B cell (primary cell): Measurements from ENCODE around the gene MCUB. TPM values are rescaled to one million over a fixed set of nuclear protein-coding genes. Genes with fewer than 3 reads are reported as not detected.

ENCODE experiments used
- ATAC-seq: fragments of 200-7000 bp; cut with Tn5 transposase; one replicate; pipeline ENCODE4 v1.10.0; 2021; ENCODE audit warnings: low read depth, mild to moderate bottlenecking, moderate number of reproducible peaks, moderate library complexity
- CTCF ChIA-PET: fragments of 350-600 bp; sonication (Branson Sonifier 250); formaldehyde crosslinking; loops from one replicate; lab custom pipeline; 2021; ENCODE audit warnings: antibody characterized with exemption, inconsistent platforms; lab: Charles Lee
- POLR2A ChIA-PET: fragments of 350-600 bp; sonication (Branson Sonifier 250); formaldehyde crosslinking; loops from one replicate; lab custom pipeline; 2021; ENCODE audit warnings: antibody characterized with exemption; lab: Charles Lee
- DNase-seq: peaks from one replicate; pipeline ENCODE4 v3.0.0; 2013
- H2AFZ ChIP-seq: 2 replicates; pipeline ENCODE4 v1.6.1; 2012; ENCODE audit warnings: mild to moderate bottlenecking, low read depth, low read length; ENCODE audit not compliant: insufficient read depth, poor library complexity, severe bottlenecking
- H3K27ac ChIP-seq, 2 donors: 1 replicate in 1 of 2; 2 replicates in 1 of 2; pipeline ENCODE4 v1.5.1; 2012 to 2013; ENCODE audit warnings: low read length in 2 of 2, mild to moderate bottlenecking in 2 of 2, moderate library complexity in 1 of 2
- H3K27me3 ChIP-seq, 4 experiments: fragments of 200-600 bp in 1 of 4; sonication (generic) in 1 of 4; replicated peaks in 1 of 4; 1 replicate in 2 of 4; 2 replicates in 2 of 4; pipeline versions ENCODE4 v1.6.1 to v1.7.0; 2013 to 2016; ENCODE audit warnings: low read length in 3 of 4, mild to moderate bottlenecking in 2 of 4, mixed read lengths in 1 of 4, moderate library complexity in 1 of 4; ENCODE audit not compliant: insufficient read depth in 4 of 4, control insufficient read depth in 3 of 4; ENCODE audit errors: control extremely low read depth in 1 of 4
- H3K36me3 ChIP-seq, 2 experiments: replicated peaks in 1 of 2; 1 replicate in 1 of 2; 2 replicates in 1 of 2; pipeline versions ENCODE4 v1.6.1 to v1.7.1; 2013; ENCODE audit warnings: low read length in 1 of 2; ENCODE audit not compliant: insufficient read depth in 2 of 2, control insufficient read depth in 1 of 2; ENCODE audit errors: control extremely low read depth in 1 of 2, extremely low read depth in 1 of 2
- H3K4me1 ChIP-seq, 2 donors: fragments of 200-600 bp in 1 of 2; sonication (generic) in 1 of 2; 1 replicate in 1 of 2; 2 replicates in 1 of 2; pipeline versions ENCODE4 v1.5.1 to v1.6.1; 2013 to 2017; ENCODE audit warnings: low read length in 2 of 2; ENCODE audit not compliant: control insufficient read depth in 2 of 2, insufficient read depth in 2 of 2
- H3K4me2 ChIP-seq: replicated peaks from 2 replicates; pipeline ENCODE3; 2012; ENCODE audit warnings: mild to moderate bottlenecking, low read depth, low read length; ENCODE audit not compliant: poor library complexity, severe bottlenecking
- H3K4me3 ChIP-seq, 5 experiments: fragments of 200-600 bp in 1 of 5; sonication (generic) in 1 of 5; 1 replicate in 3 of 5; 2 replicates in 2 of 5; pipeline versions ENCODE4 v1.5.1 to v1.7.0; 2011 to 2016; ENCODE audit warnings: low read length in 4 of 5, mild to moderate bottlenecking in 4 of 5, low read depth in 2 of 5, control low read depth in 1 of 5, moderate library complexity in 1 of 5; ENCODE audit not compliant: insufficient read depth in 1 of 5; ENCODE audit errors: control extremely low read depth in 1 of 5, extremely low read depth in 1 of 5
- H3K79me2 ChIP-seq: fragments of 200-600 bp; sonication (generic); one replicate; pipeline ENCODE4 v1.6.0; 2016; ENCODE audit warnings: low read length; ENCODE audit not compliant: control insufficient read depth, insufficient read depth
- H3K9ac ChIP-seq: fragments of 200-600 bp; sonication (generic); 2 replicates; pipeline ENCODE4 v1.6.1; 2017; ENCODE audit warnings: mild to moderate bottlenecking, low read length, moderate library complexity
- H3K9me3 ChIP-seq, 3 donors: one replicate each; pipeline versions ENCODE4 v1.6.1 to v1.7.1; 2013; ENCODE audit warnings: low read length in 2 of 3; ENCODE audit not compliant: control insufficient read depth in 2 of 3, insufficient read depth in 1 of 3; ENCODE audit errors: control extremely low read depth in 1 of 3
- H4K20me1 ChIP-seq: 2 replicates; pipeline ENCODE4 v1.6.0; 2012; ENCODE audit warnings: mild to moderate bottlenecking, low read length; ENCODE audit not compliant: insufficient read depth, control insufficient read depth, poor library complexity, severe bottlenecking
- H3K27ac Mint-ChIP-seq: one replicate; pipeline ENCODE4 v1.8.0; 2021; ENCODE audit warnings: mixed read lengths
- H3K27me3 Mint-ChIP-seq: one replicate; pipeline ENCODE4 v1.8.0; 2021; ENCODE audit warnings: mixed read lengths
- H3K4me1 Mint-ChIP-seq: one replicate; pipeline ENCODE4 v1.8.0; 2021; ENCODE audit warnings: mixed read lengths
- H3K4me3 Mint-ChIP-seq: one replicate; pipeline ENCODE4 v1.8.0; 2021; ENCODE audit warnings: mixed read lengths
- H3K9me3 Mint-ChIP-seq: one replicate; pipeline ENCODE4 v1.8.0; 2022; ENCODE audit warnings: mixed read lengths; ENCODE audit not compliant: insufficient read depth
- CTCF ChIP-seq: fragments of 200-600 bp; IDR thresholded peaks from one replicate; pipeline ENCODE4 v1.8.0; 2022; ENCODE audit warnings: antibody characterized with exemption, mild to moderate bottlenecking
- EZH2 ChIP-seq: IDR thresholded peaks from 2 replicates; pipeline ENCODE4 v1.6.1; 2012; ENCODE audit warnings: borderline replicate concordance, low read depth, mild to moderate bottlenecking, moderate library complexity, low read length; ENCODE audit not compliant: insufficient read depth, poor library complexity, severe bottlenecking
- WGBS: methylation state at CpG from one replicate; pipeline ENCODE4 v1.1.5; 2013; ENCODE audit warnings: missing lambda C conversion rate; ENCODE audit not compliant: insufficient coverage; 5-methylcytosine and 5-hydroxymethylcytosine counted together
- intact Hi-C: fragments of 100-400 bp; cut with micrococcal nuclease; formaldehyde crosslinking; loops from one replicate; pipeline ENCODE4 v1.10.0; 2022
- polyA minus RNA-seq: library from RNA; depleted of rRNA, polyadenylated mRNA; stranded (reverse); fragments of >200 nt; gene quantifications from 2 replicates; pipeline ENCODE4 v1.2.3, GENCODE V29; 2012
- polyA plus RNA-seq: library from polyadenylated mRNA; depleted of rRNA; stranded (reverse); fragments of >200 nt; gene quantifications from 2 replicates; pipeline ENCODE4 v1.2.3, GENCODE V29; 2012
- total RNA-seq, 2 donors: library from RNA; stranded (reverse); fragments of 120-200 nt in 1 of 2; gene quantifications; 1 replicate in 1 of 2; 2 replicates in 1 of 2; pipeline versions ENCODE4 v1.2.3 to v1.2.4, GENCODE V29; 2013 to 2022

Gene MCUB
- 52.4 and 59.3 TPM in 2 replicates for total RNA-seq
- 78.4 TPM for total RNA-seq (2013)
- polyA plus RNA-seq = 114 and 206 TPM in 2 replicates
- 109 and 124 TPM in 2 replicates for polyA minus RNA-seq

DNA sequence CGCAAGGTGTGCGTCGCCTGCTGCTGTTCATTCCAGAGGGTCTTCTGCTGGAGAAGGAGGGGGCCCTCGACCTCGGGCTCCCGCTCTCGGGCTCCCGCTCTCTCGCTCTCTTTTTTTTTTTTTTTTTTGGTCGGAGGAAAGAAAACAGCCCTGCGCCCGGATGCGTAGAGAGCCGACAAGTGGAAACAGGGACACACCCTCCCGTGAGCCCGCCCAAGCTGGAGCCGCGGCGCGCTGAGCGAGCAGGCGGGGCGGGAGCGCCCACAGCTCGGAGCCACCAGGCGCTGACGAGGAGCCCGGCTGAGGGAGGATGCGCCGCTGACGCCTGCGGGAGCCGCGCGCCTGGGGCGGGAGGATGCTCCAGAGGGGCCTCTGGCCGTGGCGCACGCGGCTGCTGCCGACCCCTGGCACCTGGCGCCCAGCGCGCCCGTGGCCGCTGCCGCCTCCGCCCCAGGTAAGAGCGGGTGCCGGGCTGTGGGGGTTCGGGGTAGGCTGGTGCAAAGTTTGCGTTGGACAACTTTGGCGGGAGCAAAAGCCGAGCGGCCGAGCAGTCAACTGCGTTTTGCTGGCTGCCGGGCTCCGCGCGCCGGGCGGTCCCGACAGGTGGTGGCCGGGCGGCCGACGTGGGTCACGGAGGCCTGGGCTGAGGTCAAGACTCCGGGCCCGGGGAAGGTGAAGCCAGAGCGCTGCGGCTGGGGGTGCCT lies at the start of gene MCUB:
TSS of gene MCUB (plus strand) at position 264 of the 704 bp plus-strand sequence. CDS start at position 356, 92 bp downstream.
- CTCF ChIA-PET = interaction anchor here (1.0 kb wide), 1 partner anchor 143 kb away, joined by 6 read pairs; the partner anchor contains the start of gene CASP6
- Histone ChIP-seq H3K27me3 (no peaks in the 10 kb centered on the region), H4K20me1 (peaks cover 40% of the 10 kb centered on the region), H3K9me3 (peaks cover 0 to 14% (median 0%) of the 10 kb centered on the region in 3 donors), H3K4me2 (peak within 1 kb of the TSS; percentile 86), H3K36me3 (no peaks in the 10 kb centered on the region), H3K9ac (peak within 1 kb of the TSS; percentile 89), H3K4me3 (peak within 1 kb of the TSS; percentile 83 to 93 (median 91)), H2AFZ (peak within 1 kb of the TSS; percentile 94), H3K27ac (peak within 1 kb of the TSS; percentile 77 to 83), H3K79me2 (peaks cover 54% of the 10 kb centered on the region), H3K4me1 (peaks cover 17 to 19% of the 10 kb centered on the region in 2 donors)
- Mint-ChIP-seq H3K27me3 (no peaks in the 10 kb centered on the region), H3K4me1 (peaks cover 50% of the 10 kb centered on the region), H3K9me3 (no peaks in the 10 kb centered on the region), H3K27ac (peak within 1 kb of the TSS; percentile 100), H3K4me3 (peak within 1 kb of the TSS; percentile 100)
- WGBS = under 1% methylated on average over 73 of the region's 73 CpGs
- POLR2A ChIA-PET = interaction anchor here (0.6 to 2.6 kb wide), 8 partner anchors 57 to 170 kb away, joined by 3 to 9 read pairs (median 5); partner anchors contain the start of genes CASP6, PLA2G12A and SEC24B
- TF ChIP-seq CTCF (no peak), EZH2 (no peak)
- intact Hi-C loops = loop anchor here (2.0 to 10.0 kb wide), 3 partner anchors 55 to 637 kb away; partner anchors contain the start of genes CASP6 and ELOVL6
- peak; percentile 89 for DNase-seq
- ATAC-seq = peak; percentile 82

DNA sequence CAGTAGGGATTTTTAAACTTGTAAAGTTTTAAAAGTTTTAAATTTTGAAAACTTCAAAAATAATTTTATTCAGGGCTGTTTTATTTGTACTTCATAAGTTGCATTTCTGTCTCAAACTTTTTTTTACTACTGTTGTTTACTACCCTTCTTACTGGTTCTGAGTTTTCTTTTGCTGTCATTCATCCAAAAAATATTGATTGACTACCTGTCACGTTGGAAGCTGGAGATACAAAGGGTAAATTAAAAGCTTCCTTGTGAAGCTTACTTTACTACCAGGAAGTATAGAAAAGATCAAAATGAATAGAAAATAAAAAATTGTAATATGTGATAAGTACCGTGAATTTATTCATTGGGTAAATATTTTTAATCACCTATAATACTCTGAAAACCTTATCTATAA lies 49.4 kb upstream of the MCUB start:
- H2AFZ ChIP-seq = no peak overlapping the region
- TF ChIP-seq CTCF = no peak
- TF ChIP-seq EZH2 = no peak
- Mint-ChIP-seq H3K4me1 (no peaks in the 10 kb centered on the region), H3K27ac (no peak overlapping the region), H3K4me3 (no peak overlapping the region), H3K9me3 (no peaks in the 10 kb centered on the region), H3K27me3 (no peaks in the 10 kb centered on the region)
- CTCF ChIA-PET = no interaction called here
- DNase-seq (no peak), ATAC-seq (no peak)
- no peaks in the 10 kb centered on the region for H3K27me3 ChIP-seq
- WGBS = no CpG with 5 or more reads among the region's 2 CpGs
- intact Hi-C loops = no loop called here
- POLR2A ChIA-PET = no interaction called here
- peaks cover 18 to 37% of the 10 kb centered on the region in 2 experiments for H3K36me3 ChIP-seq
- H3K79me2 ChIP-seq = peaks cover 3% of the 10 kb centered on the region
- H3K4me3 ChIP-seq = no peak overlapping the region
- no peak overlapping the region for H3K9ac ChIP-seq
- no peaks in the 10 kb centered on the region for H3K9me3 ChIP-seq
- H3K4me1 ChIP-seq = no peaks in the 10 kb centered on the region
- H4K20me1 ChIP-seq = no peaks in the 10 kb centered on the region
- H3K4me2 ChIP-seq = no peak overlapping the region
- H3K27ac ChIP-seq = no peak overlapping the region
